IMR-90 (cell line): ENCODE results near the gene ZFPM1. TPM values are rescaled to one million over a fixed set of nuclear protein-coding genes. Genes with fewer than 3 reads are reported as not detected.

ENCODE experiments used
- ATAC-seq: fragments of 200-7000 bp; cut with Tn5 transposase; 2 replicates; pipeline ENCODE4 v1.9.1; 2020; ENCODE audit warnings: low read depth, mild to moderate bottlenecking, moderate library complexity
- BruUV-seq: library from RNA; stranded (reverse); fragments of 400-500 nt; replicated peaks from 2 replicates; lab custom pipeline; 2021; lab: Mats Ljungman, UMichigan
- CTCF ChIA-PET: fragments of 300-600 bp; formaldehyde crosslinking; extraction: SDS; loops from one replicate; lab custom pipeline; 2021; ENCODE audit warnings: antibody characterized with exemption; lab: Yijun Ruan, JAX
- POLR2A ChIA-PET: fragments of 300-600 bp; sonication (Branson Sonifier 250); formaldehyde crosslinking; loops from one replicate; lab custom pipeline; 2022; ENCODE audit warnings: antibody characterized with exemption; ENCODE audit not compliant: unreplicated experiment; lab: Charles Lee
- DNase-seq: peaks from one replicate; pipeline ENCODE4 v3.0.0; 2013
- H2AFZ ChIP-seq: replicated peaks from 2 replicates; pipeline ENCODE3; 2013; ENCODE audit warnings: low read length, mild to moderate bottlenecking; ENCODE audit not compliant: poor library complexity
- H2AK5ac ChIP-seq: 2 replicates; pipeline ENCODE4 v1.6.1; 2013; ENCODE audit warnings: low read depth, low read length, inconsistent platforms
- H2AK9ac ChIP-seq: replicated peaks from 2 replicates; pipeline ENCODE3; 2013; ENCODE audit warnings: mild to moderate bottlenecking, low read depth, low read length, moderate library complexity; ENCODE audit not compliant: poor library complexity
- H2BK120ac ChIP-seq: 2 replicates; pipeline ENCODE4 v1.6.1; 2013; ENCODE audit warnings: low read depth, low read length, inconsistent platforms
- H2BK15ac ChIP-seq: 3 replicates; pipeline ENCODE4 v1.6.1; 2013; ENCODE audit warnings: low read depth, low read length, inconsistent platforms
- H2BK20ac ChIP-seq: 2 replicates; pipeline ENCODE4 v1.6.1; 2013; ENCODE audit warnings: low read depth, mild to moderate bottlenecking, inconsistent platforms, low read length, moderate library complexity
- H2BK5ac ChIP-seq: 2 replicates; pipeline ENCODE4 v1.6.1; 2013; ENCODE audit warnings: mild to moderate bottlenecking, low read depth, low read length, inconsistent platforms; ENCODE audit not compliant: poor library complexity, severe bottlenecking
- H3K14ac ChIP-seq: replicated peaks from 2 replicates; pipeline ENCODE4 v1.6.1; 2013; ENCODE audit warnings: low read depth, low read length, inconsistent platforms
- H3K18ac ChIP-seq: 2 replicates; pipeline ENCODE4 v1.6.1; 2013; ENCODE audit warnings: low read depth, low read length, control low read depth
- H3K23ac ChIP-seq: 2 replicates; pipeline ENCODE4 v1.6.1; 2013; ENCODE audit warnings: low read depth, low read length, inconsistent platforms
- H3K27ac ChIP-seq: 2 replicates; pipeline ENCODE4 v1.5.1; 2013; ENCODE audit warnings: mild to moderate bottlenecking, control low read depth, low read length; ENCODE audit not compliant: insufficient read depth
- H3K27me3 ChIP-seq: 2 replicates; pipeline ENCODE4 v1.6.1; 2013; ENCODE audit warnings: low read length; ENCODE audit not compliant: control insufficient read depth, insufficient read depth
- H3K36me3 ChIP-seq: 2 replicates; pipeline ENCODE4 v1.6.1; 2013; ENCODE audit warnings: low read length, mixed read lengths; ENCODE audit not compliant: control insufficient read depth, insufficient read depth
- H3K4ac ChIP-seq: 2 replicates; pipeline ENCODE4 v1.6.1; 2013; ENCODE audit warnings: low read depth, low read length, inconsistent platforms
- H3K4me1 ChIP-seq: 2 replicates; pipeline ENCODE4 v1.6.1; 2013; ENCODE audit warnings: low read length, mixed read lengths; ENCODE audit not compliant: control insufficient read depth, insufficient read depth
- H3K4me2 ChIP-seq: 2 replicates; pipeline ENCODE4 v1.6.1; 2013; ENCODE audit warnings: low read depth, mild to moderate bottlenecking, control low read depth, low read length, moderate library complexity
- H3K4me3 ChIP-seq: 2 replicates; pipeline ENCODE4 v1.5.1; 2013; ENCODE audit warnings: low read depth, mild to moderate bottlenecking, control low read depth, low read length, moderate library complexity; ENCODE audit not compliant: insufficient read depth
- H3K56ac ChIP-seq: 2 replicates; pipeline ENCODE4 v1.6.1; 2013; ENCODE audit warnings: low read length, inconsistent platforms; ENCODE audit not compliant: insufficient read depth; ENCODE audit errors: extremely low read depth
- H3K79me1 ChIP-seq, 2 experiments: 2 replicates each; pipeline ENCODE4 v1.6.1; 2013; ENCODE audit warnings: low read length in 2 of 2, inconsistent platforms in 1 of 2, low read depth in 1 of 2
- H3K9ac ChIP-seq: 2 replicates; pipeline ENCODE4 v1.6.1; 2013; ENCODE audit warnings: low read depth, low read length, control low read depth
- H3K9me1 ChIP-seq: 2 replicates; pipeline ENCODE4 v1.6.1; 2013; ENCODE audit warnings: low read length, inconsistent platforms; ENCODE audit not compliant: insufficient read depth
- H3K9me3 ChIP-seq: 2 replicates; pipeline ENCODE4 v1.6.1; 2013; ENCODE audit warnings: low read length; ENCODE audit not compliant: control insufficient read depth, insufficient read depth
- H4K20me1 ChIP-seq: 2 replicates; pipeline ENCODE4 v1.6.1; 2013; ENCODE audit warnings: low read length, inconsistent platforms; ENCODE audit not compliant: insufficient read depth
- H4K5ac ChIP-seq: 2 replicates; pipeline ENCODE4 v1.6.1; 2013; ENCODE audit warnings: mild to moderate bottlenecking, low read depth, low read length, control low read depth
- H4K8ac ChIP-seq, 2 experiments: 2 replicates each; pipeline ENCODE4 v1.6.1; 2013; ENCODE audit warnings: low read depth in 2 of 2, low read length in 2 of 2, control low read depth in 1 of 2, inconsistent platforms in 1 of 2
- H4K91ac ChIP-seq: 2 replicates; pipeline ENCODE4 v1.6.1; 2013; ENCODE audit warnings: low read depth, low read length, inconsistent platforms; ENCODE audit not compliant: insufficient read depth
- BHLHE40 ChIP-seq: fragments of 150-350 bp; IDR thresholded peaks from 2 replicates; pipeline ENCODE4 v1.6.1; 2016; ENCODE audit warnings: mild to moderate bottlenecking, low read depth, low read length
- CHD1 ChIP-seq: IDR thresholded peaks from 2 replicates; pipeline ENCODE4 v1.6.1; 2012; ENCODE audit warnings: low read depth, low read length, improper control_type of control experiment
- CTCF ChIP-seq: conservative IDR thresholded peaks from 2 replicates; pipeline ENCODE4 v1.5.1; 2012; ENCODE audit warnings: mild to moderate bottlenecking, low read depth, low read length, improper control_type of control experiment
- MAFK ChIP-seq: IDR thresholded peaks from 2 replicates; pipeline ENCODE4 v1.6.1; 2012; ENCODE audit warnings: low read depth, low read length, improper control_type of control experiment
- MXI1 ChIP-seq: IDR thresholded peaks from 2 replicates; pipeline ENCODE4 v1.6.1; 2012; ENCODE audit warnings: low read depth, mild to moderate bottlenecking, low read length, moderate library complexity, borderline replicate concordance
- NFE2L2 ChIP-seq: fragments of 150-350 bp; IDR thresholded peaks from 2 replicates; pipeline ENCODE4 v1.6.1; 2016; ENCODE audit warnings: low read depth, mild to moderate bottlenecking, low read length
- POLR2A ChIP-seq: IDR thresholded peaks from 2 replicates; pipeline ENCODE4 v1.6.1; 2012; ENCODE audit warnings: mild to moderate bottlenecking, low read depth, low read length
- RAD21 ChIP-seq: IDR thresholded peaks from 2 replicates; pipeline ENCODE4 v1.6.1; 2012; ENCODE audit warnings: low read length, improper control_type of control experiment
- RCOR1 ChIP-seq: IDR thresholded peaks from 2 replicates; pipeline ENCODE4 v1.6.1; 2012; ENCODE audit warnings: mild to moderate bottlenecking, low read length, improper control_type of control experiment; ENCODE audit not compliant: insufficient replicate concordance
- RFX5 ChIP-seq: IDR thresholded peaks from 2 replicates; pipeline ENCODE4 v1.8.0; 2012; ENCODE audit warnings: low read depth, mild to moderate bottlenecking, low read length, moderate library complexity
- WGBS, 2 experiments: methylation state at CpG; one replicate each; pipeline versions ENCODE4 v1.1.5 to v1.1.7; 2013; ENCODE audit warnings: missing lambda C conversion rate in 2 of 2; ENCODE audit not compliant: insufficient read length in 1 of 2; ENCODE audit errors: extremely low coverage in 2 of 2; 5-methylcytosine and 5-hydroxymethylcytosine counted together
- dilution Hi-C: fragments of 300-500 bp; cut with HindIII; formaldehyde crosslinking; loops from one replicate; pipeline ENCODE4 v1.14.3; 2018; ENCODE audit warnings: low sequenced_read_pairs; ENCODE audit not compliant: unreplicated experiment
- in situ Hi-C: fragments of 300-500 bp; cut with MboI; formaldehyde crosslinking; loops from 3 replicates; pipeline ENCODE4 v1.14.3; 2019; ENCODE audit warnings: low sequenced_read_pairs, inconsistent platforms, mixed read lengths
- intact Hi-C: fragments of 100-400 bp; cut with micrococcal nuclease; formaldehyde crosslinking; loops from 2 replicates; pipeline ENCODE4 v1.10.0; 2022
- polyA plus RNA-seq, 3 experiments: library from polyadenylated mRNA; depleted of rRNA; stranded (reverse); fragments of >200 nt; gene quantifications; 2 replicates each; pipeline ENCODE4 v1.2.3, GENCODE V29; 2012; ENCODE audit warnings: low replicate concordance in 1 of 3
- total RNA-seq: library from RNA; depleted of rRNA; stranded (reverse); fragments of >200 nt; gene quantifications from 2 replicates; pipeline ENCODE4 v1.2.3, GENCODE V29; 2012

Gene ZFPM1
- total and polyA plus RNA-seq, 2 of the 4 experiments (the other 2 are of a cell fraction): 0.36 to 1.1 TPM

DNA sequence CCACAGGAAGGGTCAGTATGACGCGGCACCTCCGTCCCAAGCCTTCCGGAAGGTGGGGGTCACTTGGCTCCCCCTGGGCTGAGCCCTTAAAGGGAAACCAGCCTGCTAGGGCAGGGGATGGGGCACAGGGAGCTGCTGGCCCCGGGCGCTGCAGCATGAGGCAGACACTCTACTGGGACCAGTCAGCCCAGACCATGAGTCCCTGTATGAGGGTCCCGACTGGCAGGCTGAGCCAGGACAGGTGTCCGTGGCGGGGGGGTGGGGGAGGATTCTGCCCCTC, 73.8 kb downstream of the ZFPM1 start:
- H3K4me1 ChIP-seq: peaks cover 1% of the 10 kb centered on the region; the same call in 1 of the 2 replicates
- H2BK5ac ChIP-seq: no peak overlapping the region
- no peak overlapping the region for H4K5ac ChIP-seq
- dilution Hi-C loops: no loop called here
- no peak overlapping the region for H3K4me3 ChIP-seq
- intact Hi-C loops: loop anchor here (1.0 kb wide), 1 partner anchor 84 kb away; no protein-coding TSS in a partner anchor
- no peak overlapping the region for H2BK15ac ChIP-seq
- WGBS, 2 experiments: 75% methylated on average over 4 of the region's 9 CpGs; no CpG with 5 or more reads in 1 of the 2 experiments
- ChIA-PET CTCF (no interaction called here), POLR2A (no interaction called here)
- no peak overlapping the region for H3K23ac ChIP-seq
- no peak overlapping the region for H3K4me2 ChIP-seq
- no TSS peak for BruUV-seq
- no peak overlapping the region for H2BK120ac ChIP-seq
- no peak overlapping the region for H3K9ac ChIP-seq
- H3K79me1 ChIP-seq: no peaks in the 10 kb centered on the region
- H2AK9ac ChIP-seq: no peak overlapping the region
- ATAC-seq (no peak), DNase-seq (no peak)
- no peak overlapping the region for H3K4ac ChIP-seq
- no peaks in the 10 kb centered on the region for H3K9me3 ChIP-seq
- no peak overlapping the region for H4K8ac ChIP-seq
- no peak overlapping the region for H2BK20ac ChIP-seq
- no peak overlapping the region for H3K27ac ChIP-seq
- H3K56ac ChIP-seq: no peak overlapping the region
- H2AFZ ChIP-seq: peak overlapping the region; percentile 44
- in situ Hi-C loops: no loop called here
- no peak overlapping the region for H4K91ac ChIP-seq
- no peaks in the 10 kb centered on the region for H3K9me1 ChIP-seq
- H3K27me3 ChIP-seq: no peaks in the 10 kb centered on the region
- H3K14ac ChIP-seq: no peak overlapping the region
- peaks cover 3% of the 10 kb centered on the region; the same call in 1 of the 2 replicates for H4K20me1 ChIP-seq
- H3K18ac ChIP-seq: no peak overlapping the region
- TF ChIP-seq NFE2L2: no peak
- no peak for TF ChIP-seq RCOR1
- TF ChIP-seq RFX5: no peak
- no peak for TF ChIP-seq CTCF
- no peak for TF ChIP-seq POLR2A
- TF ChIP-seq BHLHE40: no peak
- no peak for TF ChIP-seq MAFK
- no peak for TF ChIP-seq CHD1
- no peak for TF ChIP-seq RAD21
- TF ChIP-seq MXI1: no peak
- H2AK5ac ChIP-seq: no peak overlapping the region
- H3K36me3 ChIP-seq: peaks cover 4% of the 10 kb centered on the region; the same call in 1 of the 2 replicates
